T-helper 22 cell (primary cell): ENCODE data around the gene TREM1.
A peak's percentile ranks its signal among the peaks of the same experiment; 100 is the strongest.

Source experiments
- DNase-seq: peaks from one replicate; pipeline ENCODE4 v3.0.0-alpha.2; 2020; ENCODE audit warnings: low read depth

The TREM1 gene

GRCh38 chr6:41294214-41294872 is 7.9 kb upstream of the TREM1 start:
- DNase-seq, result no peak

- DNase-seq, result no peak
Observed at GRCh38 chr6:41291717-41292116, 5.2 kb upstream of the TREM1 start.

GRCh38 chr6:41289815-41290214 is 3.3 kb upstream of the TREM1 start:
- no peak for DNase-seq

- no peak for DNase-seq
Observed at GRCh38 chr6:41288754-41289129, 2.3 kb upstream of the TREM1 start.

- DNase-seq, result no peak
Observed at GRCh38 chr6:41288030-41288753, 1.7 kb upstream of the TREM1 start.

- no peak for DNase-seq
Observed at GRCh38 chr6:41284726-41285125, 1.8 kb downstream of the TREM1 start.

- DNase-seq, result no peak
Observed at GRCh38 chr6:41283600-41283999, 2.9 kb downstream of the TREM1 start.

GRCh38 chr6:41280381-41281057 is 6.0 kb downstream of the TREM1 start:
- DNase-seq, result no peak

GRCh38 chr6:41278699-41279405 is 7.6 kb downstream of the TREM1 start:
- DNase-seq, result peak; percentile 9

DNA sequence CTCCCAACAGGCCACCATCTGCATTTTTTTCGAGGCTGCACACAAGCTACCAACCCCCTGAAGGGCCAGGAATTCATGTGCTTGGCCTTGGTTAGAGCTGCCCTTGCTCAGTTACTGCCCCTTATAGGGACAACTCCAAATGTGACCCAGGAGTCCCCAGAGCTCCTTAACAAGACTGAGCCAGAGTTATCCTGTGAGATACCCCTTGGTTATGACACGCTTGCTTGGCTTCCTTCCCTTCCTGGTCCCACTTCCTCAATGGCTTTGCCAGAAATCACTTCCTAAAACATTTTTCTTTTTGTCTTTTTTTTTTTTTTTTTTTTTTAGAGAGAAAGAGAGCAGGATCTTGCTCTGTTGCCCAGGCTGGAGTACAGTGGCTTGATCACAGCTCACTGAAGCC is 8.9 kb downstream of the TREM1 start:
- no peak for DNase-seq

DNA sequence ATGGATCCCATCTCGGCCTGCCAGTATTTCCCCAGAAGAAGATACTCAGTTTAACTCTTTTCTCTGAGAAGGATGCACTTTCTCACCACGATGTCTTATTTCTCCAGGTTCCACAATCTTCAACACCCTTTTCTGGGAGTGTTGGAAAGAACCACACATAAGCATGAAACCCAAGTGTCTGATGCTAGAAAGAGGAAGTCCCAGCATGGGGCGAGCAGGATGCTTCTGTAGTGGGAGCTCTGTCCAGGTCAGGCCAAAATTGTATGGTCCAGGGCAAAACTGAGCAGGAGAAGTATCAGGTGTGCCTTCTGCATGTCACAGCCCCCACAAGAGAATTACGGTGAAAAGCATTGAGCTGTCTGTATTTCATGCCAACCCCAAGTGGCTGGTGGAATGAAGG is 11.0 kb downstream of the TREM1 start:
- DNase-seq, result no peak

- DNase-seq, result no peak
Observed at GRCh38 chr6:41274256-41274655, 12.2 kb downstream of the TREM1 start.

DNA sequence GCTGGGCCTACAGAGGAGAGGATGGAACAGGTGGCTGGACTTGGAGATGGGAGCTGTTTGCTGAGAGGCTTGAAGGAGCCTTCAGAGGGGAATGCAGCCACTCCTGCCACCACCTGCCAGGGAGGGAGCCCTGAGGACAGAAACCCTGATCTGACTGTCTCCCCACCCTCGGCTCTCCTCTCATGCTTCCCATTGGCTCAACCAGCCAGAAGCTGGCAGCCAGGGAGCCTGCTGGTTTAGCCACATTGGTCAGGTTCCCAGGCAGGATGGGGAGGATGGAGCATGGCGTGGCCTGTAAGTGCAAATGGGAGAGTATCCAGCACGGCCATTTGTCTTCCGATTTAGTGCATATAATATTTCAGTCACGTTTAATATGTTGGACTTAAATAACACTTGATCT is 12.8 kb downstream of the TREM1 start:
- no peak for DNase-seq

GRCh38 chr6:41272591-41273240 is 13.8 kb downstream of the TREM1 start:
- no peak for DNase-seq

DNA sequence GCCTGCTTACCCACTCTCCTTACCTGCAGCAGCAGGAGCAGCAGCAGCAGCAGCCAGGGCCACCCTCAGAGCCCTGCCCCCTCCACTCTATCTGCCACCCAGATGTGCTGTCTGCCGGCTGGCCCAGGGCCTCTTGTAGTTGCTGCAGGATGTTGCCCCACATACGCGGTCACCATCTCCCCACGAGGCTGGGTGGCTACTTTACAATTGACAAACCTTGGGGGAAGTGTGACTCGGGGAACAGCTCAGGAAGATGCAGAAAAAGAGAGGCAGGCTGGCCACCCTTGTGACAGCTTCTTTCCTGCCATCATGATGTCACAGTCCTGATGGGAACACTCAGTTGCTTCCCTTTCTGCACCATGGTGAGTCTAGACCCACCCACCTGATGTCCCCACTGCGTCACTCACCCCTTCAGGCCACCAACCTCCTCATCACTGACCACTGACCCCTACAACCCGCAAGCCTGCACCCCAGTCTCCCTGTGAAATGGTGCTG is 14.5 kb downstream of the TREM1 start:
- DNase-seq, result no peak

DNA sequence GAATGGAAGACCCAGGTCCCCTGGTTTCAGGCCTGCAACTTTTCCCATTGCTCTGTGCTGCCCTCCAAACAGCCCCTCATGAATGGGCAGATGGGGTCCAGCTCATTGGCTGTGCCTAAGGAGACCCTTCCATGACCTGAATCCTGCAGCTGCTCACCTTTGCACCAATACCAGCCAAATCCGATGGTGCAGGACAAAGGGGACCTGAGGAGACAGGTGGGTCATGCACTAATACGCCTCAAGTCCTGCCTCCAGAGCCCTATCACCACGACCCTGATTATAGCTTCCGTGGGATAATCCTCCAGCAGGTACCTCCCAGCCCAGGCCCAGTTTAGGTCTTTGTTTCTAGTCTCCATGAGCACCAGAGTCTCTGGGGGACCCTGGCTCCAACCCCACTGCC is 16.8 kb downstream of the TREM1 start:
- DNase-seq, result no peak

DNA sequence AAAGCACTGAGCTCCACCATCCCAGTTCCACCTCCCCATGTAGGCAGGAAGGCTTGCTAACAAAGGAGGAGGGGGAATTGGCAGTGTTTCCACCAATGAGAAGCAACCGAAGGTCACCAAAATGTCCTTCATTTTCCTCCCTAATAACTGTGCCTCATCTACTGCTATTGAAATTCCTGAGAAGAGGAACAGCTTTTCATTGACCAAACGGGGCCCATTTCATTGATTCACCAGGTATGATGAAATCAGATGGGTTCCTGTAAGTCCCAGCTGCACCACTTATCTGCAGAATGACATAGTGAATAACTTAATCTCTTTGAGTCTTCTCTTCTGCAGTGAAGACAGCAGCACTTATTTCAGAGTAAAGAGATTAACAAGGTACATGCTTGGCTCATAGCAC is 17.3 kb downstream of the TREM1 start:
- no peak for DNase-seq

DNA sequence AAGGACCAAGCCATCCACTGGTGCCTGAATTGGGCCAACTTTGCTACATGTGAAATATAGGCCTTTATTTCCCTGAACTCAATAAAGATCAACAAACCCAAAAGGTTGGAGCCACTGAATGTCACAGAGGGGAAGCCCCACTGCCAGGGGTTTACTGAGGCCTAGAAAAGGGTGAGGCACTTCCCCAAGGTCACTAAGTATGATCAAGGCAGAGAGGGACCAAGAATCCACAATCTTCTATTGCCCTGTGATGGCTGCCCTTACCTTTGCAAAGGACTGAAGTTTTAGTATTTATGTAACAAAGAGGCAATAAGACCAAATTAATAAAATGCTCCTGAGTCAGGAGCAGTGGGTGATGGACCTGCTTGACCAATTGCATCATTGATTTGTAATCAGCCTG is 18.0 kb downstream of the TREM1 start:
- DNase-seq, result no peak

DNA sequence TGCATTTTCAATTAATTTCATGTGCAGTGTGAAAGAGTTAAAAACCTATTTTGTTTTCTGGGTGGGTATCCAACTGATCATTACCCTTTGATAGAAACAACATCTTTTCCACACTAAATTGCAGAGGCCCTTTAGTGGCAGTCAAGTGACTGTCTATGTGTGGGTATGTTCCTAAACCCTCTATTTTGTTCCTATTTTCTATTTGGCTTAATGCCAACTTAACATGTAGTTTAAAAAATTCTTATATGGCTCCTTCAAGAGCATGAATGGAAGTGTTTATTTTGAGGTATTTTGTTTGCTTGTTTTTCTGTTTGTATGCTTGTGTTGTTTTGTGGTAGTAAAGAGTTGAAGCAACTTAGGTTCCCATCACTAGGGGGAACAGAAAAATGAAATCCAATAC is 19.9 kb downstream of the TREM1 start:
- DNase-seq, result no peak

DNA sequence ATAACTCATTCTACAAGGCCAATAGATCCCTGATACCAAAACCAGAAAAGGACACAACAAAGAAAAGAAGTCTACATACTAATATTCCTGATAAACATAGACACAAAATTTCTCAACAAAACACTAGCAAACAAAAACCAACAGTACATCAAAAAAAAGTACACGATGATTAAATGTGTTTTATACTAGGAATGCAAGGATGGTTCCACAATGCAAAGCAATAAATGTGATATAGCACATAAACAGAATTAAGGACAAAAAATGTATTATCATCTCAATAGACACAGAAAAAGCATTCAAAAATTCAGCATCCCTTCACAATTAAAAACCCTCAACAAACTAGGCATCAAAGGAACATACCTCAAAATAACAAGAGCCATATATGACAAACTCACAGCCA is 23.2 kb downstream of the TREM1 start:
- DNase-seq, result no peak

GRCh38 chr6:41262401-41262800 is 24.1 kb downstream of the TREM1 start:
- no peak for DNase-seq

DNA sequence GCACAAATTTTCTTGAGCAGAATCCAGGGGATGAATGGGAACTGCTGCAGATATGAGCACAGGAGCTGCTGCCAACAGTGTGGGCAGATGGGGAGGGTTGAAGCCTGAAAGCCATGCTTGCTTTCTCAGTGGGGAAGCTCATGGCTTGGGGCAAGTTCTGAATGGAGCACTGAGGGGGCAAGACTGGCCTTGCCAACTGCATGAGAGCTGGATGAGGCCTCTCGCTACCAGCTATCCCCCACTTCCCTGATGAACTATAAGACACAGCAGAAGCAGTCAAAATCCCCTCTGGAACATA is 28.3 kb downstream of the TREM1 start:
- DNase-seq, result no peak
